Karpas-422 (cell line): ENCODE data around the gene NDUFB3. TPM values are rescaled to one million over a fixed set of nuclear protein-coding genes. Genes with fewer than 3 reads are reported as not detected.

Experiments
- DNase-seq: peaks from one replicate; pipeline ENCODE4 v3.0.0-alpha.2; 2015
- H2AFZ ChIP-seq: fragments of 200-600 bp; sonication (generic); 2 replicates; pipeline ENCODE4 v1.6.1; 2014; ENCODE audit warnings: antibody characterized with exemption, low read length, mixed read lengths
- H3K27ac ChIP-seq: fragments of 200-600 bp; sonication (generic); 2 replicates; pipeline ENCODE4 v1.5.1; 2014; ENCODE audit warnings: mild to moderate bottlenecking, low read length, moderate library complexity
- H3K27me3 ChIP-seq: fragments of 200-600 bp; sonication (generic); 2 replicates; pipeline ENCODE4 v1.6.1; 2014; ENCODE audit warnings: low read length, mixed read lengths
- H3K36me3 ChIP-seq: fragments of 200-600 bp; sonication (generic); 2 replicates; pipeline ENCODE4 v1.6.1; 2014; ENCODE audit warnings: low read length, mixed read lengths; ENCODE audit not compliant: insufficient read depth
- H3K4me1 ChIP-seq: fragments of 200-600 bp; sonication (generic); 2 replicates; pipeline ENCODE4 v1.6.1; 2014; ENCODE audit warnings: mild to moderate bottlenecking, low read length, mixed read lengths
- H3K4me2 ChIP-seq: fragments of 200-600 bp; sonication (generic); 2 replicates; pipeline ENCODE4 v1.6.1; 2014; ENCODE audit warnings: low read length, low read depth, mild to moderate bottlenecking; ENCODE audit not compliant: poor library complexity, severe bottlenecking
- H3K4me3 ChIP-seq: fragments of 200-600 bp; sonication (generic); 2 replicates; pipeline ENCODE4 v1.5.1; 2014; ENCODE audit warnings: mild to moderate bottlenecking, antibody characterized with exemption, low read length, mixed read lengths
- H3K79me2 ChIP-seq: fragments of 200-600 bp; sonication (generic); 2 replicates; pipeline ENCODE4 v1.6.1; 2014; ENCODE audit warnings: mild to moderate bottlenecking, low read length, mixed read lengths
- H3K9ac ChIP-seq: fragments of 200-600 bp; sonication (generic); 2 replicates; pipeline ENCODE4 v1.6.0; 2014; ENCODE audit warnings: low read length
- H3K9me2 ChIP-seq: fragments of 200-600 bp; sonication (generic), shearing (Covaris generic); replicated peaks from 2 replicates; pipeline ENCODE4 v1.6.0; 2014; ENCODE audit warnings: mild to moderate bottlenecking, low read length, moderate library complexity; ENCODE audit not compliant: insufficient read depth
- H3K9me3 ChIP-seq: fragments of 300-700, 200-600 bp; sonication (generic); 2 replicates; pipeline ENCODE4 v1.6.1; 2014; ENCODE audit warnings: low read length, mixed read lengths
- H4K20me1 ChIP-seq: fragments of 200-600 bp; sonication (generic); 2 replicates; pipeline ENCODE4 v1.6.1; 2014; ENCODE audit warnings: mild to moderate bottlenecking, antibody characterized with exemption, low read length, low read depth; ENCODE audit not compliant: insufficient read depth
- total RNA-seq: library from RNA; depleted of rRNA; stranded (reverse); fragments of >200 nt; shearing (Covaris generic); gene quantifications from 2 replicates; pipeline ENCODE4 v1.2.3, GENCODE V29; 2014; ENCODE audit warnings: low replicate concordance

Gene NDUFB3
- total RNA-seq, 1 experiment from 2014 or later = 102 TPM

DNA sequence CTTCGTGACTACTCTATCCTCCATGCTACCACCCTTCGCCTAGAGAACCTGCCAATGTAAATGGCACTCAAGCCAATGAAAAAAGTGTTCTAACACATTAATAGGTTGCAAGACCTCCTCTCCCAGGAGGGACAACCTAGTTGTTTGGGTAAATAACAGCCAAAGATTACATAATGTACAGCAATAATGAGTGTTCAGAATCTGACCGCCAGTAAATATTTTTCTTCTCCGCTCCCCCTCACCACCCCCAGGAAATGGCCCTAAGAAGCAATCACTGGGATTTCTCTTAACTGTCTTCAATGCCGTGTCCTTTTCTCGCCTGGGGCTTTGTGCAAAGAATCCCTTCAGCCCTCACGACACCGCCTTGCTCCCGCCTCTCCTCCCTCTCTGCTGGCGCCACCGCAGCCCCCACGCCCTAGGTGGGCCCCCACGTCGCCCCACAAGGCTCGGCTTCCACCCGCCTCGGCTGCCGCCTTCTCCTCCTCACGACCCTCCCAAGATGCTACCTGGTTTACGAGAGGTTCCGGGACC, 788 bp upstream of the NDUFB3 start:
- Histone ChIP-seq H3K79me2 (peaks cover 91% of the 10 kb centered on the region), H3K4me2 (peak overlapping the region; percentile 85), H3K36me3 (no peaks in the 10 kb centered on the region; the same call in 1 of the 2 replicates), H4K20me1 (no peaks in the 10 kb centered on the region), H3K4me1 (peaks cover 75% of the 10 kb centered on the region), H3K9me3 (no peaks in the 10 kb centered on the region), H2AFZ (no peak overlapping the region), H3K27ac (peak overlapping the region; percentile 80), H3K9me2 (no peaks in the 10 kb centered on the region), H3K4me3 (peak overlapping the region; percentile 80), H3K9ac (peak overlapping the region; percentile 81), H3K27me3 (no peaks in the 10 kb centered on the region)
- DNase-seq = peak; percentile 57

DNA sequence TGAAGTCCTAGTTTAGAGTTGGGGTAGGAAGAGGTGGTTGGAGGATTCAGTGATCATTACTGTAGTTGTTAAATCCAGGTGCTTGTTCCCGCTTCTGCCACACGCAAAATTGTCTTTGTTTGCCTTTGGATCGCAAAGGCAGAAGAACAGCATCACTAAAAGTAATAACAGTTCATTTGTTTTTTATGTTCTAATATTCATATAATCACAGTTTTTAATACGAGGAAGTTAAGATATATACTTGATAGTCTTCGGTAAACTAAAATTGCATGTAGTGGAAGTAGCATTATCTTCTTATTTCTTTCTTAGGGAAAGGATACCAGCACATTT, 365 bp downstream of the NDUFB3 start:
- no peaks in the 10 kb centered on the region; the same call in 1 of the 2 replicates for H3K36me3 ChIP-seq
- H4K20me1 ChIP-seq = no peaks in the 10 kb centered on the region
- no peak for DNase-seq
- no peaks in the 10 kb centered on the region for H3K9me2 ChIP-seq
- peak overlapping the region; percentile 85 for H3K4me2 ChIP-seq
- peak overlapping the region; percentile 80 for H3K27ac ChIP-seq
- H3K9ac ChIP-seq = peak overlapping the region; percentile 81
- H3K4me1 ChIP-seq = peaks cover 74% of the 10 kb centered on the region
- no peaks in the 10 kb centered on the region for H3K9me3 ChIP-seq
- H3K79me2 ChIP-seq = peaks cover 88% of the 10 kb centered on the region
- no peaks in the 10 kb centered on the region for H3K27me3 ChIP-seq
- H2AFZ ChIP-seq = 0 out of 2 replicates have a peak overlapping the region, but pooled peaks have one; percentile 92
- H3K4me3 ChIP-seq = peak overlapping the region; percentile 80

DNA sequence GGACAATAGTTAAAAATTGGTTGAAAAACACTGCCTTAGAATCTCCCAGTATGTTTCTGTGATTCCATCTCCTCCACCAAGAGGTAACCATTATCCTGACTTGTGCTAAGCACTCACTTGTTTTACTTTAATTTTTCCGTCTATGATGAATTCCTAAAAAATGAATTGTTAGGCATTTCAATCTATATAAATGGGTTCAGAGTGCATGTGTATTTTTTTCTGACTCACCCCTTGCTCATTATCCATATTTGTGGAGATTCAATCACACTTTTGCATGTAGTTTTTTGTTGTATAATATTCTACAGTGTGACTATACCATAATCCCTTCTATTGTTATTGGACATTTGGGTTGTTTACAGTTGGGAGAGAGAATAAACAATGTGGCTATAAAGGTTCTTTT, 1.3 kb downstream of the NDUFB3 start:
- no peaks in the 10 kb centered on the region for H3K27me3 ChIP-seq
- H3K27ac ChIP-seq = peak overlapping the region; percentile 80
- no peaks in the 10 kb centered on the region for H3K9me2 ChIP-seq
- H3K4me2 ChIP-seq = peak overlapping the region; percentile 85
- H3K9ac ChIP-seq = peak overlapping the region; percentile 81
- no peak for DNase-seq
- peaks cover 71% of the 10 kb centered on the region for H3K4me1 ChIP-seq
- peaks cover 84% of the 10 kb centered on the region for H3K79me2 ChIP-seq
- no peaks in the 10 kb centered on the region for H4K20me1 ChIP-seq
- no peak overlapping the region for H2AFZ ChIP-seq
- no peaks in the 10 kb centered on the region for H3K9me3 ChIP-seq
- H3K4me3 ChIP-seq = peak overlapping the region; percentile 80
- H3K36me3 ChIP-seq = no peaks in the 10 kb centered on the region

DNA sequence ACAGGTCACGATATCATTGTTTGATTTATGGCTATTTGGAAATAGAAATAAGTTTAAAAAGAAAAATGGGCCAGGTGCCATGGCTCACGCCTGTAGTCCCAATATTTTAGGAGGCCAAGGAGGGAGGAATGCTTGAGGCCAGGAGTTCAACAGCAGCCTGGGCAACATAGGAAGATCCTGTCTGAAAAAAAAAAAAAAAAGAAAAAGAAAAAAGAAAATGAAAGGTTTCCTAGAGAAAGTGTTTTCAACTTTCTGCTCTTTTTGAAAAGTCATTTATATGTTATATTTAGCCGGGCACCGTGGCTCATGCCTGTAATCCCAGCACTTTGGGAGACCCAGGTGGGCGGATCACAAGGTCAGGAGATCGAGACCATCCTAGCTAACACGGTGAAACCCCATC, 3.2 kb downstream of the NDUFB3 start:
- H3K4me3 ChIP-seq = no peak overlapping the region
- H3K27me3 ChIP-seq = no peaks in the 10 kb centered on the region
- H2AFZ ChIP-seq = no peak overlapping the region
- peak overlapping the region; percentile 60 for H3K27ac ChIP-seq
- DNase-seq = no peak
- H4K20me1 ChIP-seq = no peaks in the 10 kb centered on the region
- peak overlapping the region; percentile 42 for H3K4me2 ChIP-seq
- H3K4me1 ChIP-seq = peaks cover 53% of the 10 kb centered on the region
- H3K79me2 ChIP-seq = peaks cover 73% of the 10 kb centered on the region
- H3K9me3 ChIP-seq = no peaks in the 10 kb centered on the region
- H3K36me3 ChIP-seq = peaks cover 9% of the 10 kb centered on the region
- no peaks in the 10 kb centered on the region for H3K9me2 ChIP-seq
- H3K9ac ChIP-seq = no peak overlapping the region

DNA sequence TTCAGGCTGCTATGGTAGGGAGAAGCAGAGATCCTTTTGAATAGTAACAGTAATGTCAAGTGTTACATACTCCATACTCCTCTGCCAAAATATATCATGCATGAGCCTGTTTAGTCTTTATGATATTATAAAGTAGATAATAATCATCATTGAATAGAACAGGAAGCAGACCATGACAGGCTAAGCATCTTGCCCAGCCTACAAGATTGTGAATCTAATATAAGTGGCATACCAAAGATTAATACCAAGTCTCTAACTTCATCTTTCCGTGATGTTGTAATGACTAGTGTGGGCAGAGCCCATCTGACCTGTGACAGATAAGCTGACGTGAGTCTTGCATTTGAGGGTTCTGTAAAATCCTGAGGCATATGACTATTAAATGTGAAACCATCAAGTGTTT, 13.1 kb downstream of the NDUFB3 start:
- no peak overlapping the region for H3K4me2 ChIP-seq
- H3K27me3 ChIP-seq = no peaks in the 10 kb centered on the region
- H3K4me1 ChIP-seq = no peaks in the 10 kb centered on the region; the same call in 1 of the 2 replicates
- H3K9ac ChIP-seq = no peak overlapping the region
- 0 out of 2 replicates have a peak overlapping the region, but pooled peaks have one; percentile 13 for H3K27ac ChIP-seq
- H3K4me3 ChIP-seq = no peak overlapping the region
- H3K9me3 ChIP-seq = no peaks in the 10 kb centered on the region
- H3K9me2 ChIP-seq = no peaks in the 10 kb centered on the region
- no peak overlapping the region for H2AFZ ChIP-seq
- H3K79me2 ChIP-seq = peaks cover 16% of the 10 kb centered on the region; the same call in 1 of the 2 replicates
- no peak for DNase-seq
- H4K20me1 ChIP-seq = no peaks in the 10 kb centered on the region
- peaks cover 17% of the 10 kb centered on the region for H3K36me3 ChIP-seq

DNA sequence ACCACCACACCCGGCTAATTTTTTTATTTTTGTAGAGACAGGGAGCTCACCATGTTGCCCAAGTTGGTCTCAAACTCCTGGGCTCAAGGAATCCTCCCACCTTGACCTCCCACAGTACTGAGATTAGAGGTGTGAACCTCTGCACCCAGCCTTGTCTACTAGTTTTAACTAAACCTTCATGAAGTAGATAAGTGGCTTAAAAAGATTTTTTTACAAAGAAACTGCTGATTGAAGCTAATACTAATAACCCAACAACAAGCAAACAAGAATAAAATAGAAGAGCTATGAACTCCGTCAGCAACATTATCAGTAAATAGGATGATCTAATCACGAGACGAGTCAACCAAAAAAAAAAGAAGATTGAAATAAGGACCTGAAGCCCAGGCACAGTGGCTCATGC, 18.8 kb downstream of the NDUFB3 start:
- no peak for DNase-seq
- Histone ChIP-seq H3K27me3 (no peaks in the 10 kb centered on the region), H3K9me3 (no peaks in the 10 kb centered on the region), H2AFZ (no peak overlapping the region), H3K36me3 (0 out of 2 replicates have a peak, but pooled peaks cover 10% of the 10 kb centered on the region), H3K79me2 (no peaks in the 10 kb centered on the region), H3K9ac (no peak overlapping the region), H3K27ac (no peak overlapping the region), H3K9me2 (no peaks in the 10 kb centered on the region), H3K4me3 (no peak overlapping the region), H3K4me1 (peaks cover 3% of the 10 kb centered on the region; the same call in 1 of the 2 replicates), H4K20me1 (no peaks in the 10 kb centered on the region), H3K4me2 (no peak overlapping the region)

DNA sequence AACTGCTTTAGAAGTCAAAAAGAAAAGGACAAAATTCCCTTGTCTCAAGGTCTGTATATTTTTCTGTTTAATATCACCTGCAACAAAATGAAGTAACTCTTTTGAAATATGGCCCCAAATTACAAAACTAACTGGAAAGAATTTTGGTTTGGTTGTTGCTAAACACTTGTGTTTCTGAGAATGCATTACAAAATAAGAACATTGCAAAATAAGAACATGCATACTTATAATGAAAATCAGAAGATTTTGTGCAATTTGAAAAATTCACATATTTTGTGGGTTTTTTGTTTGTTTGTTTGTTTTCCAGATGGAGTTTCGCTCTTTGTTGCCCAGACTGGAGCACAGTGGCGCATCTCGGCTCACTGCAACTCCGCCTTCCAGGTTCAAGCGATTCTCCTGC, 21.8 kb downstream of the NDUFB3 start:
- 0 out of 2 replicates have a peak, but pooled peaks cover 8% of the 10 kb centered on the region for H3K36me3 ChIP-seq
- no peak overlapping the region for H3K4me2 ChIP-seq
- peaks cover 6% of the 10 kb centered on the region; the same call in 1 of the 2 replicates for H3K4me1 ChIP-seq
- H2AFZ ChIP-seq = no peak overlapping the region
- no peaks in the 10 kb centered on the region for H3K79me2 ChIP-seq
- H3K27ac ChIP-seq = no peak overlapping the region
- no peaks in the 10 kb centered on the region for H3K27me3 ChIP-seq
- H3K4me3 ChIP-seq = no peak overlapping the region
- DNase-seq = no peak
- no peaks in the 10 kb centered on the region for H3K9me3 ChIP-seq
- H3K9me2 ChIP-seq = no peaks in the 10 kb centered on the region
- no peaks in the 10 kb centered on the region for H4K20me1 ChIP-seq
- H3K9ac ChIP-seq = no peak overlapping the region

DNA sequence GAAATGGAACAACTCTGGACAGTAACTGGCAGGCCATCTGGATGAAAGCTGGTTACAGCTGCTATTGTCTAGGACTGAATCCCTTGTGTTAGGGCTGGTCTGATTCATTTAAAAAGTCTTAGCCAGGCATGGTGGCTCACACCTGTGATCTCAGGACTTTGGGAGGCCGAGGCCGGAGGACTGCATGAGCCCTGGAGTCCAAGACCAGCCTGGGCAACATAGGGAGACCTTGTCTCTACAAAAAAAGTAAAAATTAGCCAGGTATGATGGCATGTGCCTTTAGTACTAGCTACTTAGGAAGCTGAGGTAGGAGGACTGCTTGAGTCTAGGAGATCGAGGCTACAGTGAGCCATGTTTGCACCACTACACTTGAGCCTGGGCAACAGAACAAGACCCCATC, 28.7 kb downstream of the NDUFB3 start:
- Histone ChIP-seq H3K9me2 (no peaks in the 10 kb centered on the region), H4K20me1 (no peaks in the 10 kb centered on the region), H3K36me3 (no peaks in the 10 kb centered on the region), H2AFZ (no peak overlapping the region), H3K79me2 (no peaks in the 10 kb centered on the region), H3K27me3 (no peaks in the 10 kb centered on the region), H3K9me3 (no peaks in the 10 kb centered on the region), H3K9ac (no peak overlapping the region), H3K4me1 (peaks cover 17% of the 10 kb centered on the region), H3K4me3 (no peak overlapping the region), H3K27ac (no peak overlapping the region), H3K4me2 (no peak overlapping the region)
- DNase-seq = peak; percentile 32
